Immature natural killer cell (primary cell): ENCODE measurements around the gene CA11. TPM values are rescaled to one million over a fixed set of nuclear protein-coding genes. Genes with fewer than 3 reads are reported as not detected.
"Not testable (repeated sequence)": the region's sequence is repeated elsewhere in the genome, so short reads cannot be mapped to it uniquely, and the experiment has no call there.

ENCODE experiments used
- DNase-seq, 3 donors: peaks; one replicate each; pipeline ENCODE4 v3.0.0; 2022; ENCODE audit warnings: mixed read lengths in 1 of 3
- H3K27ac Mint-ChIP-seq, 6 donors: one replicate each; pipeline ENCODE4 v1.8.0; 2020; ENCODE audit warnings: mixed read lengths in 6 of 6, mild to moderate bottlenecking in 5 of 6, inconsistent platforms in 4 of 6, moderate library complexity in 3 of 6
- H3K27me3 Mint-ChIP-seq, 3 donors: one replicate each; pipeline ENCODE4 v1.8.0; 2020 to 2021; ENCODE audit warnings: low read depth in 3 of 3, mild to moderate bottlenecking in 3 of 3, mixed read lengths in 3 of 3, moderate library complexity in 3 of 3, inconsistent platforms in 1 of 3
- H3K36me3 Mint-ChIP-seq, 3 donors: one replicate each; pipeline ENCODE4 v1.8.0; 2020; ENCODE audit warnings: mixed read lengths in 3 of 3, inconsistent platforms in 2 of 3, mild to moderate bottlenecking in 2 of 3
- H3K4me1 Mint-ChIP-seq, 2 donors: one replicate each; pipeline ENCODE4 v1.8.0; 2020; ENCODE audit warnings: inconsistent platforms in 2 of 2, mild to moderate bottlenecking in 2 of 2, mixed read lengths in 2 of 2, moderate library complexity in 1 of 2
- H3K4me3 Mint-ChIP-seq, 5 donors: one replicate each; pipeline ENCODE4 v1.8.0; 2020; ENCODE audit warnings: mild to moderate bottlenecking in 5 of 5, mixed read lengths in 5 of 5, inconsistent platforms in 3 of 5, moderate library complexity in 3 of 5
- H3K9me3 Mint-ChIP-seq, 6 donors: one replicate each; pipeline ENCODE4 v1.8.0; 2020; ENCODE audit warnings: mild to moderate bottlenecking in 6 of 6, mixed read lengths in 6 of 6, inconsistent platforms in 4 of 6, moderate library complexity in 3 of 6
- polyA plus RNA-seq, 3 donors: library from polyadenylated mRNA; unstranded; fragments of 300-500 nt; fragmentation: Illumina TruSeq; gene quantifications; one replicate each; pipeline ENCODE4 v1.2.3, GENCODE V29; 2021

Gene CA11
- polyA plus RNA-seq, 3 donors from 2014 or later, result 1.8 to 16.4 (median 3.6) TPM

- H3K36me3 Mint-ChIP-seq, result peaks cover 4 to 6% (median 5%) of the 10 kb centered on the region in 3 donors
- H3K4me1 Mint-ChIP-seq, result peaks cover 52 to 57% of the 10 kb centered on the region in 2 donors
- H3K4me3 Mint-ChIP-seq, result peak overlapping the region; percentile 89 to 98 (median 92)
- peak; percentile 66 to 71 (median 69) for DNase-seq
- H3K9me3 Mint-ChIP-seq, result no peaks in the 10 kb centered on the region
- peaks cover 14 to 24% (median 14%) of the 10 kb centered on the region in 3 donors for H3K27me3 Mint-ChIP-seq
- peak overlapping the region; percentile 78 to 99 (median 89) for H3K27ac Mint-ChIP-seq
Measured at GRCh38 chr19:48635263-48635965, 10.6 kb downstream of the CA11 start.

GRCh38 chr19:48634424-48635262 is 11.3 kb downstream of the CA11 start:
- peak; percentile 85 to 86 (median 86) for DNase-seq
- peak overlapping the region; percentile 78 to 87 (median 82) for H3K4me3 Mint-ChIP-seq
- H3K36me3 Mint-ChIP-seq, result peaks cover 4 to 6% (median 5%) of the 10 kb centered on the region in 3 donors
- peaks cover 48 to 52% of the 10 kb centered on the region in 2 donors for H3K4me1 Mint-ChIP-seq
- H3K9me3 Mint-ChIP-seq, result no peaks in the 10 kb centered on the region
- H3K27me3 Mint-ChIP-seq, result peaks cover 14 to 21% (median 15%) of the 10 kb centered on the region in 3 donors
- peak overlapping the region; percentile 83 to 94 (median 91) for H3K27ac Mint-ChIP-seq

DNA sequence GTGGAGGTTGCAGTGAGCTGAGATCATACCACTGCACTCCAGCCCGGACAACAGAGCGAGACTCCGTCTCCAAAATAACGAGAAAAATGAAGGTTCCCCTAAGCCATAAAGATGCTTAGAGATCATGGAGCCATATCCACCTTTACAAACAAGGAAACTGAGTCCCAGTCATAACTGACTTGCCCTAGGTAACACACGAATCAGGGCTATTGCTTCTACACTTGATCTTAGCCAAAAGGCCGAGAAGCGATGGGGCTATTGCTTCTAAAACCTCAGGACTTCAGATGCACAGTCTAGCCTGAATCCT is 12.0 kb downstream of the CA11 start:
- Mint-ChIP-seq H3K4me3 (peak overlapping the region; percentile 78 to 87 (median 82)), H3K36me3 (peaks cover 4 to 6% (median 5%) of the 10 kb centered on the region in 3 donors), H3K4me1 (peaks cover 44 to 48% of the 10 kb centered on the region in 2 donors), H3K27me3 (peaks cover 14 to 20% (median 15%) of the 10 kb centered on the region in 3 donors), H3K27ac (peak overlapping the region; percentile 83 to 94 (median 91)), H3K9me3 (no peaks in the 10 kb centered on the region)
- DNase-seq, result no peak

GRCh38 chr19:48633148-48634035 is 12.6 kb downstream of the CA11 start:
- Mint-ChIP-seq H3K27ac (peak overlapping the region; percentile 74 to 94 (median 88)), H3K4me1 (peaks cover 42 to 46% of the 10 kb centered on the region in 2 donors), H3K27me3 (peaks cover 14 to 18% (median 15%) of the 10 kb centered on the region in 3 donors), H3K4me3 (peak overlapping the region in 2 of 5 donors; percentile 10 to 87), H3K36me3 (peaks cover 1 to 6% (median 4%) of the 10 kb centered on the region in 3 donors), H3K9me3 (no peaks in the 10 kb centered on the region)
- DNase-seq, result no peak

DNA sequence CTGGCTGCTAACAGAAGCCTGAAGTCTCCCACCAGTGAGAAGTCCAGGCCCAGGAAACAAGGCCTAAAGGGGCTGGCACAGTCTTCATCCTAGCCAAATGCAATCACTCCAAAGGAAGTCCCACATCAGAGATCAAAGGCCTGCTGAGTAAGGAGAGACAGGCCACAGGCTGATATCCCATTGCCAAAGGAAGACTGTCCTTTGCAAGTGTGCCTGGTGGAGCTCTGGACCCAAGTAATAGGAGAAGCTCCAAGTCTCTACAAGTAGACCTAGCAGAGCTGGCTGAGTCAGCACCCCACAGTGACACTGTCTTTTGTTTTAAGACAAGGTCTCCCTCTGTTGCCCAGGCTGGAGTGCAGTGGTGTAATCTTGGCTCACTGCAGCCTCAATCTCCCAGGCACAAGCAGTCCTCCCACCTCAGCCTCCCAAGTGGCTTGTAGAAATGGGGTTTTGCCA is 13.3 kb downstream of the CA11 start:
- no peaks in the 10 kb centered on the region for H3K9me3 Mint-ChIP-seq
- H3K27ac Mint-ChIP-seq, result peak overlapping the region; percentile 28 to 75 (median 54)
- peaks cover 10 to 15% (median 14%) of the 10 kb centered on the region in 3 donors for H3K27me3 Mint-ChIP-seq
- DNase-seq, result no peak
- peak overlapping the region in 4 of 5 donors; percentile 2 to 29 (median 16) for H3K4me3 Mint-ChIP-seq
- peaks cover 41 to 43% of the 10 kb centered on the region in 2 donors for H3K4me1 Mint-ChIP-seq
- H3K36me3 Mint-ChIP-seq, result peaks cover 0 to 6% (median 4%) of the 10 kb centered on the region in 3 donors

- not testable (repeated sequence) for DNase-seq, H3K36me3 Mint-ChIP-seq, H3K9me3 Mint-ChIP-seq
- peak overlapping the region in 4 of 6 donors; percentile 53 to 75 (median 61) for H3K27ac Mint-ChIP-seq
- H3K4me1 Mint-ChIP-seq, result peaks cover 42 to 48% of the 10 kb centered on the region in 2 donors
- peaks cover 6 to 11% (median 9%) of the 10 kb centered on the region in 3 donors for H3K27me3 Mint-ChIP-seq
- H3K4me3 Mint-ChIP-seq, result peak overlapping the region in 4 of 5 donors; percentile 2 to 29 (median 16)
Measured at GRCh38 chr19:48632286-48632685, 13.7 kb downstream of the CA11 start.

GRCh38 chr19:48631225-48631624 is 14.8 kb downstream of the CA11 start:
- no peak overlapping the region for H3K4me3 Mint-ChIP-seq
- peaks cover 0 to 6% (median 4%) of the 10 kb centered on the region in 3 donors for H3K36me3 Mint-ChIP-seq
- peaks cover 5 to 9% (median 9%) of the 10 kb centered on the region in 3 donors for H3K27me3 Mint-ChIP-seq
- no peaks in the 10 kb centered on the region for H3K9me3 Mint-ChIP-seq
- H3K4me1 Mint-ChIP-seq, result peaks cover 48 to 56% of the 10 kb centered on the region in 2 donors
- H3K27ac Mint-ChIP-seq, result peak overlapping the region in 1 of 6 donors; percentile 34
- no peak for DNase-seq

DNA sequence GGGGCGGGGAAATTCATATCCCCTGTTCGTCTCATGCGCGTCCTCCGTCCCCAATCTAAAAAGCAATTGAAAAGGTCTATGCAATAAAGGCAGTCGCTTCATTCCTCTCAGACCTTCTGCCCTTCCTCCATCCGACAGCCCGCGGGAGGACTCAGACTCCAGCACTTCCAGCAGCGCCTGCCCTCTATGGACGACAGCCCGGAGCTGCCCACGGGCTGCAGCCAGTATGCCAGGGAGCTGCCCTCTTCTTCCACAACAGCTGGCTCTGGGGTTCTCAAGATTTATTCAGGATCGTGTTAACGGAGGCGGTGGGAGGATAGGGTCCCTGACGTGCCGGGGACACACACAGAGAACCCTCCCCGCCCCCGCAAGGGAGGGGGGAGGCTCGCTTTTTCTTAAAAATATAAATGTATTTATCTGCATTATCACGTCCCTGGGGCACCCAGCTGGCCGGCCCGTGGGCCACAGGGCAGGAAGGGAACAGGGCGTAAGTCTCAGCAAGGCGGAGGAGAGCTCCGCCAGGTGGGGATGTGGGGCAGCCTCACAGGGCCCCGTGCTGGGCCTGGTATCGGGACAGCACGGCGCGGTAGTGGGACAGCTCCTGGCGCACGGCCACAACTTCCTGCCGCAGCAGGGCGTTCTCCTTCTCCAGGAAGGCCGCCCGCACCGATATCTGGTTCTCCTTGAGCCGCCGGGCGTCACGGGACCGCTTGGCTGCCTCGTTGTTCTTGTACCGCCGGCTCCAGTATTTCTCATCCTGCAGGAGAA is 15.5 kb downstream of the CA11 start:
- Mint-ChIP-seq H3K4me3 (no peak overlapping the region), H3K27me3 (peaks cover 3 to 7% (median 7%) of the 10 kb centered on the region in 3 donors), H3K4me1 (peaks cover 45 to 54% of the 10 kb centered on the region in 2 donors), H3K36me3 (peaks cover 0 to 6% (median 4%) of the 10 kb centered on the region in 3 donors), H3K9me3 (no peaks in the 10 kb centered on the region), H3K27ac (peak overlapping the region in 1 of 6 donors; percentile 48)
- no peak for DNase-seq

GRCh38 chr19:48629599-48630295 is 16.2 kb downstream of the CA11 start:
- DNase-seq, result no peak
- Mint-ChIP-seq H3K9me3 (no peaks in the 10 kb centered on the region), H3K4me1 (peaks cover 46 to 54% of the 10 kb centered on the region in 2 donors), H3K36me3 (peaks cover 0 to 6% (median 4%) of the 10 kb centered on the region in 3 donors), H3K4me3 (no peak overlapping the region), H3K27me3 (peaks cover 3 to 7% (median 4%) of the 10 kb centered on the region in 3 donors), H3K27ac (peak overlapping the region in 1 of 6 donors; percentile 48)

GRCh38 chr19:48629297-48629598 is 16.7 kb downstream of the CA11 start:
- H3K4me1 Mint-ChIP-seq, result peaks cover 46 to 52% of the 10 kb centered on the region in 2 donors
- H3K27ac Mint-ChIP-seq, result no peak overlapping the region
- H3K4me3 Mint-ChIP-seq, result no peak overlapping the region
- H3K27me3 Mint-ChIP-seq, result peaks cover 1 to 4% (median 2%) of the 10 kb centered on the region in 3 donors
- no peaks in the 10 kb centered on the region for H3K9me3 Mint-ChIP-seq
- peaks cover 0 to 6% (median 4%) of the 10 kb centered on the region in 3 donors for H3K36me3 Mint-ChIP-seq
- DNase-seq, result no peak

- Mint-ChIP-seq H3K9me3 (no peaks in the 10 kb centered on the region), H3K27ac (peak overlapping the region in 2 of 6 donors; percentile 48 to 60), H3K4me1 (peaks cover 46 to 51% of the 10 kb centered on the region in 2 donors), H3K27me3 (peaks cover 1 to 4% (median 2%) of the 10 kb centered on the region in 3 donors), H3K36me3 (peaks cover 3 to 9% (median 7%) of the 10 kb centered on the region in 3 donors), H3K4me3 (peak overlapping the region in 1 of 5 donors; percentile 44)
- DNase-seq, result no peak
Measured at GRCh38 chr19:48628486-48629296, 17.3 kb downstream of the CA11 start.
